ENCODE data around the gene SAAL1.
A peak's percentile ranks its signal among the peaks of the same experiment; 100 is the strongest.
"Not testable (repeated sequence)": the region's sequence is repeated elsewhere in the genome, so short reads cannot be mapped to it uniquely, and the experiment has no call there.

SAAL1 gene, protein sequence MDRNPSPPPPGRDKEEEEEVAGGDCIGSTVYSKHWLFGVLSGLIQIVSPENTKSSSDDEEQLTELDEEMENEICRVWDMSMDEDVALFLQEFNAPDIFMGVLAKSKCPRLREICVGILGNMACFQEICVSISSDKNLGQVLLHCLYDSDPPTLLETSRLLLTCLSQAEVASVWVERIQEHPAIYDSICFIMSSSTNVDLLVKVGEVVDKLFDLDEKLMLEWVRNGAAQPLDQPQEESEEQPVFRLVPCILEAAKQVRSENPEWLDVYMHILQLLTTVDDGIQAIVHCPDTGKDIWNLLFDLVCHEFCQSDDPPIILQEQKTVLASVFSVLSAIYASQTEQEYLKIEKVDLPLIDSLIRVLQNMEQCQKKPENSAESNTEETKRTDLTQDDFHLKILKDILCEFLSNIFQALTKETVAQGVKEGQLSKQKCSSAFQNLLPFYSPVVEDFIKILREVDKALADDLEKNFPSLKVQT

DNA sequence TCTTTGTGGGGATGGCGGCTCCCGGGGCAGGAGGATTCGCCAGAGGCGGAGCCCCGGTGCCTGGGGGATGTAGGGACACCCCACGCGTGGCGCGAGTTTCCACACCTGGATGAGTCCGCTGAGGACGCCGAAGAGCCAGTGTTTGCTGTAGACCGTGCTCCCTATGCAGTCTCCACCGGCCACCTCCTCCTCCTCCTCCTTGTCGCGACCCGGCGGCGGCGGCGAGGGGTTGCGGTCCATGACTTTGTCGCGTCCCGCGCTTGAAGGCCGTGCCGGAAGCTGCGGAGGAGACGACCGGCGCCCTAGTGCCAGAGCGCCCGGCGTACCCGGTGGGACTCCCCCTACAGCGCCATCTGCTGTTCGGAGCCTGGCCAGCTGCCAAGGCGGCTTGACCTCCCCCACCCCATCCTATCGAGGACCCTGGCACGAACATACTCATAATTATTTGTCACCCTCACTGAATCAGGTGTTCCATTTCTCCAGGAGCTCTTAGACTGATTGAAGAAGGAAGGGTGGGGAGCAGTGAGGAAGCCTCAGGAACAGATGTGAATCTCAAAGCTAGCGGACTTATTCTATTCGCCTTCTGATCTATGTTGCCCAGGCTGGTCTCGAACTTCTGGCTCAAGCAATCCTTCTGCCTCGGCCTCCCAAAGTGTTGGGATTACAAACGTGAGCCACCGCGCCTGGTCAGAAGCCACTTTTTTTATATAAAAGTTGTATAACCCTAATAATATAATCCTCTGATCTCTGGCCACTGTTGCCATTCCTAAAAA is at the start of gene SAAL1:
TSS of gene SAAL1 (minus strand) at position 281 of the 773 bp plus-strand sequence. CDS start at position 240, 41 bp downstream.
- peak; percentile 82 to 91 (median 90) for DNase-seq

DNA sequence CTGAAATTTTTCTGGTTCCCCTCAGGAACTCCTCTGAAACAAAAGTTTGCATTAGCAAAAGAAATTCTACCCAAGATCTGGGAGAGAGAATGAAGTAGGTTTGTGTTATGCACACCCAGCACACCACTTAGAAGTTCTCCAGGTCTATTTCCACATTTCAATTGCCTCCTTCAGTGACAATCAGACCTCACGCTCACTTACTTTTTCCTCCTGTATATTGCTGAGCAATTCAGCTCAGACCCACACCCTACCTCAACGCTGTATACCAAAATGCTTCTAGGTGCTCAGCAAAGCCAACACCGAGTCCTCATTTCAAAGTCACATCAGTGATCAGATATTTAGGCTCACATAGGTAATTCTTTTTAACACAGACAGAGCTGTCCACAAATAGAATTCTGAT is 45.7 kb upstream of the SAAL1 start:
- no peak for DNase-seq

- DNase-seq: no peak
These were observed 40.0 kb upstream of the SAAL1 start for GRCh38 chr11:18145837-18146236.

- DNase-seq: peak in 1 of 3 experiments; percentile 8
These were observed 39.1 kb upstream of the SAAL1 start for GRCh38 chr11:18145025-18145424.

DNA sequence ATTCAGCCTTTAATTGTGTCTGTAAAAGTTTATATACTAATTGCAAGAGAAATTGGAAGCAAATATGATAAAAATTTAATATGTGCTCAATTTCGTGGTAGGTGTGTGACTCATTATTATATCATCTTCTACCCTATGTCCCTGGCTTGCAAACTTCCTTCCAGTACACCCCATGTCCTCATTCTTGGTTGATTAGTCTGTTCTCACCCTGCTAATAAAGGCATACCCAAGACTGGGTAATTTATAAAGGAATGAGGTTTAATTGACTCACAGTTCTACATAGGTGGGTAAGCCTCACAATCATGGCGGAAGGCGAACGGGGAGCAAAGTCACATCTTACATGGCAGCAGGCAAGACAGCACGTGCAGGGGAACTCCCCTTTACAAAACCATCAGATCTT is 38.4 kb upstream of the SAAL1 start:
- no peak for DNase-seq

DNA sequence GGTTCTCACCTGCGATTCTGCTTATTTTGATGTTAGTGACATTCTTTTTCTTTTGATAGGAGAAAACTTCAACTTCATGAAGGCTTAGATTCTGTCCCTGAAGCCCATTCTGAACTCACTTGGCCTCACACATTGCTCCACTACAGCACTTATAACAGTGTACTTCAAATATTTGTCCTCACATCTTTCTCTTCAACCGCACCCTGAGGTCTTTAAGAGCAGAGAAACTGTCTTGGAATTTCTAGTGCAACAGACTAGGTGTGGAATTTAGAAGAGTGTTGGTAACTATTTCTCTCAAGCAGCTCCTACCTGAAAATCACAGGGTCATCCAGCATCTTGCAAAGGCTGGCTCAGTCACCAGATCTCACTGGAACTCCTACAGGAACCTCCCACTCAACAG is 34.3 kb upstream of the SAAL1 start:
- no peak for DNase-seq

DNA sequence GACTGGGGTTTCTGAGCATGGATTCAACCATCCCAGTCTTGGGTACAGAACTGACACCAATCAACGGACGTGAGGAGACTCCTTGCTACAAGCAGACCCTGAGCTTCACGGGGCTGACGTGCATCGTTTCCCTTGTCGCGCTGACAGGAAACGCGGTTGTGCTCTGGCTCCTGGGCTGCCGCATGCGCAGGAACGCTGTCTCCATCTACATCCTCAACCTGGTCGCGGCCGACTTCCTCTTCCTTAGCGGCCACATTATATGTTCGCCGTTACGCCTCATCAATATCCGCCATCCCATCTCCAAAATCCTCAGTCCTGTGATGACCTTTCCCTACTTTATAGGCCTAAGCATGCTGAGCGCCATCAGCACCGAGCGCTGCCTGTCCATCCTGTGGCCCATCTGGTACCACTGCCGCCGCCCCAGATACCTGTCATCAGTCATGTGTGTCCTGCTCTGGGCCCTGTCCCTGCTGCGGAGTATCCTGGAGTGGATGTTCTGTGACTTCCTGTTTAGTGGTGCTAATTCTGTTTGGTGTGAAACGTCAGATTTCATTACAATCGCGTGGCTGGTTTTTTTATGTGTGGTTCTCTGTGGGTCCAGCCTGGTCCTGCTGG is 31.4 kb upstream of the SAAL1 start:
- no peak for DNase-seq

- DNase-seq: no peak
These were observed 29.4 kb upstream of the SAAL1 start for GRCh38 chr11:18135308-18135707.

- DNase-seq: no peak
These were observed 26.5 kb upstream of the SAAL1 start, which contains the start of gene MRGPRX3 for GRCh38 chr11:18132341-18132740. MRGPRX3 (plus strand) TSS chr11:18132571; CDS start chr11:18137203, 4,632 bp downstream.

DNA sequence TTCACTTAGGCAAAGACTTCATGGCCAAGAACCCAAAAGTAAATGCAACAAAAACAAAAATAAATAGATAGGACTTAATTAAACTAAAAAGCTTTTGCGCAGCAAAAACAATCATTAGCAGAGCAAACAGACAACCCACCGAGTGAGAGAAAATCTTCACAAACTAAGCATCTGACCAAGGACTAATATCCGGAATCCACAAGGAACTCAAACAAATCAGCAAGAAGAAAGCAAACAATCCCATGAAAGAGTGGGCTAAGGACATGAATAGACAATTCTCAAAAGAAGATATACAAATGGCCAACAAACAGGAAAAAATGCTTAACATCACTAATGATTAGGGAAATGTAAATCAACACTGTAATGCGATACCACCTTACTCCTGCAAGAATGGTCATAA is 25.2 kb upstream of the SAAL1 start:
- not testable (repeated sequence) for DNase-seq

GRCh38 chr11:18121331-18121828 is 15.5 kb upstream of the SAAL1 start:
- DNase-seq: not testable (repeated sequence)

GRCh38 chr11:18115360-18116127 is 9.7 kb upstream of the SAAL1 start:
- peak; percentile 54 to 86 (median 82) for DNase-seq

DNA sequence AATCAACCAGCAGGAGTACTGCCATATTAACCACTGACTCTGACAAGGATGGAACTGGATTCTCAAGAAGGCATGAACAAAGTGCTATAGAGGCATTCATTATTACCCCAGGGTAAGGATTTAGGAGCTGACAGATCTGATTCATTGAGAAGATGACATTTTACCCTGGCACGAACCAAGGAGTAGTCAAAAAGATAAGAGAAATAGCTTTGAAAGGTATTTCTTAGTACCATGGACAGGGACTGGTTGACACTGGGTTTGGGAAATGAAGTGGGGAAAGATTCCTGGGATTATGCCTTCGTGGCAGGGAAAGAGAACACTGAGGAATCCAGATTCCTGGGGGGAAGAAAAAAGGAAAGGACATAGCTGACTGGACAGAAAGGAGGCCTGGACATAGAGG is 5.1 kb upstream of the SAAL1 start:
- DNase-seq: no peak

- no peak for DNase-seq
These were observed 2.4 kb upstream of the SAAL1 start for GRCh38 chr11:18108254-18108653.

GRCh38 chr11:18106688-18107087 is 806 bp upstream of the SAAL1 start:
- DNase-seq: no peak

DNA sequence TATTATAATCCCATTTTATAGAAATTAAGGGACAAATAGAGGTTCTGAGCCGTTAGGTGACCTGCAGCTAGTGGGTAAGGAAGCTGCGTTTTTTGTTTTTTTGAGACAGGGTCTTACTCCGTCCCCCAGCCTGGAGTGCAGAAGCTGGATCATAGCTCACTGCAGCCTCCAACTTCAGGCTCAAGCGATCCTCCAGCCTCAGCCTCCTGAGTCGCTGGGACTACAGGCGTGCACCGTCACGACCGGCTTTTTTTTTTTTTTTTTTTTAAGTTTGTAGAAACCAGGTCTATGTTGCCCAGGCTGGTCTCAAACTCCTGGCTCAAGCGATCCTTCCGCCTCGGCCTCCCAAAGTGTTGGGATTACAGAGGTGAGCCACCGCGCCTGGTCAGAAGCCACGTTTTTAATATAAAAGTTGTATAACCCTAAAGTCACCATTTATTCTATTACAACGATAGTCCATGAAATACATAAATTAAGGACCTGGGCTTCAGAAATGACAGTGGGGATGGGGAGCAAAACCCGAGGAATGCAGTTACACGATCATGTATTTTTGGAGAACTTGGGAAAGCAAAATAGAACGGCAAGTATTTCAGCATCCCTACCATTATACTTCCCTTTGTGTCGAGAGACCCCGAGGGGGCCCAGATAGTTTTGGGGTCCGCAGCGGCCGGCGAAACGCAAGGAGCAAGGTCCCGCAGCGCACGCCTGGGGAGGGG is 638 bp downstream of the SAAL1 start:
- peak in 2 of 3 experiments; percentile 35 to 58 for DNase-seq

DNA sequence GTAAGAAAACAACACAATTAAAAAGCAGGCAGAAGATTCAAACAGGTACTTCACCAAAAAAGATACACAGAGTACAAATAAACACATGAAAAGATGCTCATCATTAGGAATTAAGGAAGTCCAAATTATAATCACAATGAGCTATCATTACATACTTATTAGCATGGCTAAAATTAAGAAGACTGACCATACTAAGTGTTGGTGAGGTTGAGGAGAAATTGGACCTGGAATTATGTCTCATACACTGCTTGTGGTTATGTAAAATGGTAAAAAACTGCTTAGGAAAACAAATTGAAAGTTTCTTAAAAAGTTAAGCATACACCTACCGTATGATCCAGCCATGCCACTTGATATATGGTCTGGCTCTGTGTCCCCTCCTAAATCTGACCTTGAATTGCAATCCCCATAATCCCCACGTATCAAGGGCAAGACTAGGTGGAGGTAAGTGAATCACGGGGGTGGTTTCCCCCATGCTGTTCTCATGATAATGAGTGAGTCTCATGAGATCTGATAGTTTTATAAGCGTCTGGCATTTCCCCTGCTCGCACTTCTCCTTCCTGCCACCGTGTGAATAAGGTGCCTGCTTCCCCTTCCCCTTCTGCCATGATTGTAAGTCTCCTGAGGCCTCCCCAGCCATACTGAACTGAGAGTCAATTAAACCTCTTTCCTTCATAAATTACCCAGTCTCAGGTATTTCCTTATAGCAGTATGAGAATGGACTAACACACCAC is 4.8 kb downstream of the SAAL1 start:
- no peak for DNase-seq

DNA sequence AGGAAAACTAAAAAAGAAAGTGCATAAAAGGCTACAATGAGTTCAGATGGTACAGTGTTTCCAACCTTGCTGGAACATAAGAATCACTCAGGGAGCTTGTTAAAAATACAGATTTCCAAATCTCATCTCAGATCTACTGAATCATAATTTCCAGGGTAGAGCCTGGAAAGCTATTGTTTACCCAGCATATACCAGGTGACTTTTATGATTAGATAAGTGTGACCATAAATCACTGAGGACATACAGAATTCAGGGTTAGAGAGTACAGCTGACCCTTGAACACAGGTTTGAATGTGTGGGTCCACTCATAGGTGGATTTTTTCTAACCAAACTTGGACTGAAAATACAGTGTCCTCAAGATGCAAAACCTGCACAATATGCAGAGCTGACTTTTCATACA is 11.9 kb downstream of the SAAL1 start:
- DNase-seq: peak in 1 of 3 experiments; percentile 27

- DNase-seq: no peak
These were observed 14.2 kb downstream of the SAAL1 start for GRCh38 chr11:18091731-18092130.

- DNase-seq: no peak
These were observed 16.9 kb downstream of the SAAL1 start for GRCh38 chr11:18088966-18089365.

DNA sequence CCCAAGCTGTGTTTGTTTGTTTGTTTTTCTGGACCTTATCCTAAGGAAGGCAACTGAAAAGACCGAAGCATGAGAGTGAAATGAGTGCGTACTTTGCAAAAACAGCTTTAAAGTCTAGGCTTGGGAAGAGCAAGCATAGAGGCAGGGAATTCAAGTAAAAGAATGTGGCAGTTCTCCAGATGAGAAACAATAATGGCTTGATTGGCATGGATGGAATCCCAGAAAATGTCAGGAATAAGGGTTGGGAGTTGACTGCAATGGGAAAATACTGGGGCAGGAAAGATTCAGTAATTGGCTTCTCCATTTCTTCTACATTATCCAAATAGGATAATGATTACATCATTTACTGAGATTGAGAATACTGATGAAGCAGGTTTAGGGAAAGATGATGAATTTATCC is 17.5 kb downstream of the SAAL1 start:
- no peak for DNase-seq
